Endometrium (tissue), 2 donors: ENCODE measurements around the gene ARL2BP.
A peak's percentile ranks its signal among the peaks of the same experiment; 100 is the strongest.

ENCODE experiments used
- FAIRE-seq: peaks from 2 replicates; lab custom pipeline; 2012; peaks lifted over from hg19 to GRCh38; lab: Jason Lieb, UNC
- donor health status: control.
- donor health status: control.

Gene ARL2BP

GRCh38 chr16:57283214-57283958, 38.3 kb downstream of the ARL2BP start:
- FAIRE-seq, result no peak

GRCh38 chr16:57283959-57284208, 38.8 kb downstream of the ARL2BP start:
- FAIRE-seq, result no peak

- FAIRE-seq, result no peak
Observed at GRCh38 chr16:57284209-57284951, 39.3 kb downstream of the ARL2BP start, which contains the start of gene PLLP. Gene PLLP (minus strand): TSS chr16:57284672. CDS start chr16:57284540, 132 bp downstream.

GRCh38 chr16:57284952-57285363, 39.9 kb downstream of the ARL2BP start:
- no peak for FAIRE-seq

DNA sequence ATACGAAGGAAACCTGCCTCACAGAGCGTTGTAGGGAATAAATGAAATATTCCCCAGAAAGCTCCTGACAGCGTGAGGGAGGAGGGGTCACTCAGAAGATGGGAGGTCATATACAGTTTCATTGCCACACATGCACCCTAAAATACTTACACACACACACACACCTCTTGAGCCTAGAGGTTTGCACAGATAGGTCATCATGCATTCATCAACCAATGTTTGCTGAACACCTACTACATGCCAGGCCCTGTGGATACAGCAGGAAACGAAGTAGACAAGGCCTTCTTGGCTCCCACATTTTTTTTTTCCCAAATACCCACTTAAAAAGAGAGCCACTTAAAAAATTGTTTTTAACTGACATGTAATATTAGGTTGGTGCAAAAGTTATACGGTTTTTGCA, 40.3 kb downstream of the ARL2BP start:
- no peak for FAIRE-seq

- no peak for FAIRE-seq
Observed at GRCh38 chr16:57289391-57290257, 44.6 kb downstream of the ARL2BP start.

- FAIRE-seq, result no peak
Observed at GRCh38 chr16:57297856-57298255, 52.8 kb downstream of the ARL2BP start.

DNA sequence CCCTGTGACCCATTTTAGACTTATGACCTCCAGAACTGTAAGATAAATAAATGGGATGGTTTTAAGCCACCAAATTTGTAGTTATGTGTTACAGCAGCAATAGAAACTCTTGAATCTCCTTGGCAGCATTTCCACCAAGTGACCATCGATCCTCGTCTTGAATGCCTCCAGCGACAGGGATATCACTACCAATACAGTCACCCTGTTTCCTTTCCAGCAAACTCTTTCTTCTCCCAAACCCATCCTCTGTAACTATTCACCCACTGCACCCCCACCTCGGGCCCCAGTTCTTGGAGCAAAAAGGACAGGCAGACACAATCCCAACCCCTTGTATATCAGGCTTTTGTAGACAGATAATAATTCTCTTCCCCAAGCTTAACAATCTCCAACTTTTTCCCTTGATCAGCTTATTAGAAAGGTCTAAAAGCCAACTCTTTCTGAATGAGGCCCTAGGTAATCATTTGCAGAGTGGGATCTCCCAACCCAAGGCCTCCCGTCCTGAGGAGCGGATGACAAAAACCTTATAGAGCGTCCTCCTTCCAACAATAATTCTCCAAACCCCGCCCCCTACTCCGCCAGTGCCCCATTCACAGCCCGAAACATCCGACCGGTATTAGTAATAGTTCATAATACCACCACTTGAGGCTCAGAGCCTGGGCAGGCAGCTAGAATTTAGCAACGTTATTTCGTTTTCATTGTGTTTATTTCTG, 54.1 kb downstream of the ARL2BP start:
- no peak for FAIRE-seq

GRCh38 chr16:57299719-57300386, 54.8 kb downstream of the ARL2BP start:
- FAIRE-seq, result peak; percentile 35

- FAIRE-seq, result peak; percentile 89
Observed at GRCh38 chr16:57300387-57301125, 55.5 kb downstream of the ARL2BP start.

GRCh38 chr16:57301126-57301817, 56.2 kb downstream of the ARL2BP start:
- no peak for FAIRE-seq
